Peyer's patch (tissue), 4 donors: ENCODE results near the gene TNS3.

Experiments used
- POLR2A ChIP-seq, 2 donors: fragments of 450-650 bp; IDR thresholded peaks; one replicate each; pipeline ENCODE4 v1.5.1; 2017; ENCODE audit warnings: antibody characterized with exemption in 2 of 2, mild to moderate bottlenecking in 2 of 2, moderate library complexity in 2 of 2
- TF ChIP-seq, protein P1 (sequence below), 6 experiments: fragments of 450-650 bp in 4 of 6; fragments of 200-600 bp in 2 of 6; sonication (generic) in 1 of 6; IDR thresholded peaks; one replicate each; pipeline ENCODE4 v1.5.1; 2017 to 2019; ENCODE audit warnings: antibody characterized with exemption in 6 of 6, mild to moderate bottlenecking in 3 of 6, moderate library complexity in 1 of 6

DNA sequence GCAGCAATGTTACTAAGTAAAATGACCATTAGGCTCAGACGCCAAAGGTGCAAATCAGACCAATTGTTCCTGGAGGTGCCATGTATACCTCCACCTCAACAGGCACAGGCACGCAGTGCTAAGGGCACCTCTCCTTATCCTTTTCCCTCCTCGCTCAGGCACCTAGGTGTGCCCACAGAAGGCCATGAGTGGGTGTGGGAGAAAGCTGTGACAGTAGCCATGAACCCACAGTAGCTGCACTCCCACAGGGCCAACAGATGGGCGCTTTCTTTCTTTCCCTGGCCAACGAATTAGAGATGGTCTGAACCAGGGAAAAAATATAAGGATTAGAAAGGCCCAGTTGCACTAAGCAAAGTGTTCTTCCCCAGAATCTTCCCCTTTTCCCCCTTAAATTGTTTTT is 15.5 kb upstream of the TNS3 start:
- TF ChIP-seq, protein P1, sequence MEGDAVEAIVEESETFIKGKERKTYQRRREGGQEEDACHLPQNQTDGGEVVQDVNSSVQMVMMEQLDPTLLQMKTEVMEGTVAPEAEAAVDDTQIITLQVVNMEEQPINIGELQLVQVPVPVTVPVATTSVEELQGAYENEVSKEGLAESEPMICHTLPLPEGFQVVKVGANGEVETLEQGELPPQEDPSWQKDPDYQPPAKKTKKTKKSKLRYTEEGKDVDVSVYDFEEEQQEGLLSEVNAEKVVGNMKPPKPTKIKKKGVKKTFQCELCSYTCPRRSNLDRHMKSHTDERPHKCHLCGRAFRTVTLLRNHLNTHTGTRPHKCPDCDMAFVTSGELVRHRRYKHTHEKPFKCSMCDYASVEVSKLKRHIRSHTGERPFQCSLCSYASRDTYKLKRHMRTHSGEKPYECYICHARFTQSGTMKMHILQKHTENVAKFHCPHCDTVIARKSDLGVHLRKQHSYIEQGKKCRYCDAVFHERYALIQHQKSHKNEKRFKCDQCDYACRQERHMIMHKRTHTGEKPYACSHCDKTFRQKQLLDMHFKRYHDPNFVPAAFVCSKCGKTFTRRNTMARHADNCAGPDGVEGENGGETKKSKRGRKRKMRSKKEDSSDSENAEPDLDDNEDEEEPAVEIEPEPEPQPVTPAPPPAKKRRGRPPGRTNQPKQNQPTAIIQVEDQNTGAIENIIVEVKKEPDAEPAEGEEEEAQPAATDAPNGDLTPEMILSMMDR (IDR thresholded peaks at IDR 0.05): no peak
- no peak for TF ChIP-seq POLR2A (IDR thresholded peaks at IDR 0.05)
